Coronary artery (tissue), 2 donors: ENCODE results near the gene ASTL.

Experiments used
- DNase-seq: peaks from one replicate; pipeline ENCODE4 v3.0.0-alpha.2; 2017; ENCODE audit warnings: low spot score
- H3K27ac ChIP-seq, 2 donors: fragments of 200-600 bp; sonication (generic); one replicate each; pipeline ENCODE4 v1.5.1; 2016 to 2019
- H3K4me3 ChIP-seq: fragments of 200-600 bp; sonication (generic); 2 replicates; pipeline ENCODE4 v1.5.1; 2016; ENCODE audit warnings: mild to moderate bottlenecking, moderate library complexity
- CTCF ChIP-seq: fragments of 200-600 bp; sonication (generic); IDR thresholded peaks from one replicate; pipeline ENCODE4 v1.5.1; 2019; ENCODE audit warnings: antibody characterized with exemption

Gene ASTL

GRCh38 chr2:96102596-96103186, 35.6 kb downstream of the ASTL start:
- Histone ChIP-seq H3K27ac (peak overlapping the region in 1 of 2 donors; percentile 2), H3K4me3 (no peak overlapping the region)
- TF ChIP-seq CTCF = no peak
- DNase-seq = no peak

DNA sequence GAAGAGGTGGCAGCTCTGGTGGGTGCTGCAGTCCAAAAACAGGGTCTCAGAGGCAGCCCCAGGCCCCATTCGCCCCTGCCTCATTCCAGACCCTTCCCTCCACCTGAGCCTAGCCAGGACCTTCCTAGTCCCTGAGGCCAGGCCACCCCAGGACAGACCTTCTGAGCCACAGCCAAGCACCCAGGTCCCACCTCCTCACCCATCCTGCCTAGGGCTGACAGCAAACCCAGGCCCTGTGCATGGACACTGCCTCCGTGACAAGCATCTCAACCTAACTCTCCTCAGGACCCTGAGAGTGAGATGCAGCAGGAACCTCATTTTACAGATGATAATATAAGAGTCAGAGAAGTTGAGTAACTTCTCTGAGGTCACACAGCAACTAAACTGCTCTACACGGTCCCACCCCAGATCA, 37.4 kb downstream of the ASTL start:
- peak; percentile 63 for DNase-seq
- no peak for TF ChIP-seq CTCF
- no peak overlapping the region for H3K4me3 ChIP-seq
- H3K27ac ChIP-seq = no peak overlapping the region

DNA sequence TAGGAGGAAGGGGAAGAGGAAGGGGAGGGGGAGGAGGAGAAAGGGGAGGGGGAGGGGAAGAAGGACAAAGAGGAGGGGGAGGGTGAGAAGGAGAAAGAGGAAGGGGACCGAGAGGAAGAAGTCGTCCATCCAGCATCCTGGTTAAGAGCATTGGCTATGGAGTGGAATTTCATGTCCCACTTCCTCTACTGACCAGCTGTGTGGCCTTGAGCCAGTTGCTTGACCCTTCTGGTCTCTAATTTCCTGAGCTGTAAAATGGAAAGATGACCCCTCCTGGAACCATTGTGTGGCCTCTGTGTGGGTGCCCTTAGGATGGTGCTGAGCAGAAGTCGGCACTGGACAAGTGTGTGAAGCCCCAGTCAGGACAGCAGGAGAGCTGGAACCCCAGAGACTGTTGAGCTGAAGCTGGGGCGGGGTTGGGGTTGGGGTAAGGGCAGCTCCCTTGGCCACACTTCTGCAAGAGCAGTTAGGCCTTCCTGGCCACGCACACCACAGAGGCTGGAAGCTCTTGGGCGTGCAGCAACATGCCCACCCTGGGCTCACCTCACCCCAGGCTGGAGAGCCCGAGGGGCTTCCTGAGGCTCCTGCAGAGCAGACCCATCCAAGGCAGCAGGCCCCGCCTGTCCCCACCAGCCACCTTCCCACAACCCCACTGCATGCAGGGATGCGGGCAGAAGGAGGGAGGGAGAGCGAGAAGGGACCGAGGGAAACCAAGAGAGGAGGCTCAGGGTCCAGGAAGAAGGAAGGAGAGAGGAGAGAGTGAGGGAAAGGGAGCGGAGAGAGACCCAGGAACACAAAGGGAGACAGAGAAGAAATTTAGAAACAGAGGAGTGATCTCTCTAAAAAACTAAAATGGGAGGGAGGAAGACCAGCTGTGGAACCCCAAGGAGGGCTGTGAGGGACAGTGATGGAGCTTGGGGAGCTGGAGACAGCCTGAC, 38.2 kb downstream of the ASTL start:
- DNase-seq = peak; percentile 66
- no peak for TF ChIP-seq CTCF
- Histone ChIP-seq H3K4me3 (no peak overlapping the region), H3K27ac (peak overlapping the region in 1 of 2 donors; percentile 72)

- peak overlapping the region in 1 of 2 donors; percentile 72 for H3K27ac ChIP-seq
- TF ChIP-seq CTCF = no peak
- no peak overlapping the region for H3K4me3 ChIP-seq
- peak; percentile 69 for DNase-seq
These were observed 39.3 kb downstream of the ASTL start for GRCh38 chr2:96098900-96099590.

- peak; percentile 43 for DNase-seq
These were observed 40.1 kb downstream of the ASTL start for GRCh38 chr2:96097951-96098823.

More at GRCh38 chr2:96097951-96098823, 40.1 kb downstream of the ASTL start:
- H3K4me3 ChIP-seq = no peak overlapping the region
- peak overlapping the region in 1 of 2 donors; percentile 72 for H3K27ac ChIP-seq
- TF ChIP-seq CTCF = no peak
